H1 (cell line): ENCODE results near the gene LHX8. TPM values are rescaled to one million over a fixed set of nuclear protein-coding genes. Genes with fewer than 3 reads are reported as not detected.

Source experiments
- CTCF ChIA-PET: fragments of 300-600 bp; sonication (Branson Sonifier 250); formaldehyde crosslinking; loops from one replicate; lab custom pipeline; 2021; ENCODE audit not compliant: partially characterized antibody; lab: Charles Lee
- POLR2A ChIA-PET: fragments of 300-600 bp; sonication (Branson Sonifier 250); formaldehyde crosslinking; loops from one replicate; lab custom pipeline; 2021; ENCODE audit warnings: inconsistent platforms; ENCODE audit not compliant: partially characterized antibody; lab: Charles Lee
- DNase-seq, 2 experiments: peaks; one replicate each; pipeline versions ENCODE4 v3.0.0 to v3.0.0-alpha.2; 2010 to 2022; ENCODE audit warnings: low spot score in 2 of 2, low read depth in 1 of 2, mixed read lengths in 1 of 2
- FAIRE-seq: peaks from 2 replicates; lab custom pipeline; 2011; peaks lifted over from hg19 to GRCh38; lab: Jason Lieb, UNC
- H2AFZ ChIP-seq: 2 replicates; pipeline ENCODE4 v1.8.1; 2012; ENCODE audit warnings: low read length, inconsistent platforms
- H2AK5ac ChIP-seq: 2 replicates; pipeline ENCODE4 v1.6.1; 2013; ENCODE audit warnings: low read depth, low read length
- H2BK120ac ChIP-seq: replicated peaks from 2 replicates; pipeline ENCODE3; 2013; ENCODE audit warnings: low read depth, low read length, inconsistent platforms
- H2BK12ac ChIP-seq: 2 replicates; pipeline ENCODE4 v1.6.1; 2013; ENCODE audit warnings: low read depth, low read length
- H2BK15ac ChIP-seq: 2 replicates; pipeline ENCODE4 v1.6.1; 2013; ENCODE audit warnings: low read length
- H2BK20ac ChIP-seq: 2 replicates; pipeline ENCODE4 v1.6.1; 2013; ENCODE audit warnings: low read length
- H2BK5ac ChIP-seq: 2 replicates; pipeline ENCODE4 v1.6.1; 2013; ENCODE audit warnings: low read depth, low read length
- H3K14ac ChIP-seq: 2 replicates; pipeline ENCODE4 v1.6.1; 2013; ENCODE audit warnings: inconsistent platforms; ENCODE audit not compliant: insufficient read length
- H3K18ac ChIP-seq: 2 replicates; pipeline ENCODE4 v1.6.1; 2013; ENCODE audit warnings: low read length; ENCODE audit errors: extremely low read depth
- H3K23ac ChIP-seq: 2 replicates; pipeline ENCODE4 v1.6.1; 2013; ENCODE audit warnings: inconsistent platforms; ENCODE audit not compliant: insufficient read length
- H3K23me2 ChIP-seq: 2 replicates; pipeline ENCODE4 v1.6.1; 2013; ENCODE audit warnings: low read depth, low read length
- H3K27ac ChIP-seq: 2 replicates; pipeline ENCODE4 v1.6.1; 2011; ENCODE audit warnings: low read depth, low read length, inconsistent platforms
- H3K27me3 ChIP-seq, 4 experiments: replicated peaks in 1 of 4; 1 replicate in 1 of 4; 2 replicates in 3 of 4; pipeline versions ENCODE4 v1.6.1 to v1.8.1; 2011 to 2013; ENCODE audit warnings: low read length in 3 of 4, mild to moderate bottlenecking in 3 of 4, inconsistent platforms in 2 of 4, mixed read lengths in 2 of 4, moderate library complexity in 1 of 4; ENCODE audit not compliant: control insufficient read depth in 3 of 4, insufficient read depth in 3 of 4; ENCODE audit errors: extremely low read depth in 1 of 4
- H3K36me3 ChIP-seq, 4 experiments: 2 replicates each; pipeline versions ENCODE4 v1.6.1 to v1.8.1; 2011 to 2013; ENCODE audit warnings: mild to moderate bottlenecking in 4 of 4, low read length in 3 of 4, moderate library complexity in 2 of 4, control low read depth in 1 of 4, inconsistent platforms in 1 of 4; ENCODE audit not compliant: insufficient read depth in 4 of 4, control insufficient read depth in 2 of 4
- H3K4ac ChIP-seq: replicated peaks from 2 replicates; pipeline ENCODE3; 2013; ENCODE audit warnings: low read length, low read depth, mixed read lengths, inconsistent platforms; ENCODE audit not compliant: insufficient read length
- H3K4me1 ChIP-seq, 4 experiments: replicated peaks in 1 of 4; 1 replicate in 1 of 4; 2 replicates in 3 of 4; pipeline versions ENCODE4 v1.6.1 to v1.8.1; 2011 to 2013; ENCODE audit warnings: low read length in 3 of 4, inconsistent platforms in 2 of 4, mixed read lengths in 1 of 4; ENCODE audit not compliant: insufficient read depth in 4 of 4, control insufficient read depth in 3 of 4
- H3K4me2 ChIP-seq, 2 experiments: 2 replicates each; pipeline versions ENCODE4 v1.6.1 to v1.8.1; 2011 to 2013; ENCODE audit warnings: low read depth in 2 of 2, low read length in 2 of 2, control low read depth in 1 of 2, inconsistent platforms in 1 of 2, mild to moderate bottlenecking in 1 of 2; ENCODE audit not compliant: insufficient read depth in 1 of 2
- H3K4me3 ChIP-seq, 4 experiments: fragments of 200-600, 300-600 bp in 1 of 4; sonication (generic), shearing (Covaris generic), sonication (Bioruptor Twin) in 1 of 4; 2 replicates each; pipeline versions ENCODE4 v1.5.1 to v1.8.1; 2011 to 2016; ENCODE audit warnings: low read length in 4 of 4, low read depth in 3 of 4, control low read depth in 2 of 4, inconsistent platforms in 2 of 4, mild to moderate bottlenecking in 2 of 4, mixed read lengths in 1 of 4, moderate library complexity in 1 of 4; ENCODE audit not compliant: insufficient read depth in 2 of 4; ENCODE audit errors: extremely low read depth in 1 of 4
- H3K56ac ChIP-seq: replicated peaks from 2 replicates; pipeline ENCODE3; 2013; ENCODE audit warnings: low read depth, mild to moderate bottlenecking, mixed read lengths, low read length, inconsistent platforms; ENCODE audit not compliant: insufficient read length
- H3K79me1 ChIP-seq: 2 replicates; pipeline ENCODE4 v1.6.1; 2013; ENCODE audit warnings: low read depth, low read length, control low read depth
- H3K79me2 ChIP-seq, 2 experiments: 2 replicates each; pipeline versions ENCODE4 v1.6.1 to v1.8.1; 2012 to 2013; ENCODE audit warnings: low read length in 2 of 2, mild to moderate bottlenecking in 2 of 2, inconsistent platforms in 1 of 2; ENCODE audit not compliant: insufficient read depth in 2 of 2, control insufficient read depth in 1 of 2
- H3K9ac ChIP-seq, 4 experiments: replicated peaks in 1 of 4; 1 replicate in 1 of 4; 2 replicates in 3 of 4; pipeline versions ENCODE4 v1.6.1 to v1.8.1; 2011 to 2013; ENCODE audit warnings: low read depth in 3 of 4, low read length in 3 of 4, control low read depth in 2 of 4, mild to moderate bottlenecking in 2 of 4, moderate library complexity in 2 of 4, inconsistent platforms in 1 of 4; ENCODE audit errors: extremely low read depth in 1 of 4
- H3K9me3 ChIP-seq, 2 experiments: 2 replicates each; pipeline versions ENCODE4 v1.6.1 to v1.8.1; 2012 to 2013; ENCODE audit warnings: mild to moderate bottlenecking in 2 of 2, moderate library complexity in 2 of 2, control low read depth in 1 of 2, inconsistent platforms in 1 of 2, low read depth in 1 of 2, low read length in 1 of 2, mixed read lengths in 1 of 2; ENCODE audit not compliant: insufficient read depth in 2 of 2
- H4K20me1 ChIP-seq, 2 experiments: replicated peaks in 1 of 2; 2 replicates each; pipeline versions ENCODE3 to v1.8.1; 2011 to 2013; ENCODE audit warnings: inconsistent platforms in 2 of 2, low read length in 2 of 2, mild to moderate bottlenecking in 1 of 2; ENCODE audit not compliant: insufficient read depth in 2 of 2, control insufficient read depth in 1 of 2
- H4K5ac ChIP-seq: 2 replicates; pipeline ENCODE4 v1.6.1; 2013; ENCODE audit warnings: low read length, low read depth, mixed read lengths, inconsistent platforms; ENCODE audit not compliant: insufficient read length
- H4K8ac ChIP-seq: 2 replicates; pipeline ENCODE4 v1.8.0; 2013; ENCODE audit warnings: mild to moderate bottlenecking, moderate library complexity, low read length, inconsistent platforms; ENCODE audit not compliant: insufficient read depth; ENCODE audit errors: extremely low read depth
- H4K91ac ChIP-seq: replicated peaks from 2 replicates; pipeline ENCODE3; 2013; ENCODE audit warnings: low read length, mixed read lengths, inconsistent platforms; ENCODE audit not compliant: insufficient read length
- EGR1 ChIP-seq: IDR thresholded peaks from 2 replicates; pipeline ENCODE4 v1.6.1; 2011; ENCODE audit warnings: low read depth, low read length, borderline replicate concordance
- GABPA ChIP-seq: IDR thresholded peaks from 2 replicates; pipeline ENCODE4 v1.6.1; 2011; ENCODE audit warnings: mild to moderate bottlenecking, low read length, moderate library complexity, borderline replicate concordance; ENCODE audit not compliant: insufficient read depth
- HDAC2 ChIP-seq, 2 experiments: fragments of 300-600 bp in 1 of 2; sonication (generic) in 1 of 2; IDR thresholded peaks; 2 replicates each; pipeline ENCODE4 v1.6.1; 2011 to 2012; ENCODE audit warnings: low read depth in 2 of 2, low read length in 2 of 2, mild to moderate bottlenecking in 2 of 2, moderate library complexity in 2 of 2, borderline replicate concordance in 1 of 2, inconsistent platforms in 1 of 2
- MAFK ChIP-seq: IDR thresholded peaks from 2 replicates; pipeline ENCODE4 v1.6.1; 2012; ENCODE audit warnings: low read depth, mild to moderate bottlenecking, improper control_type of control experiment, low read length
- PHF8 ChIP-seq: fragments of 200-600 bp; sonication (generic); conservative IDR thresholded peaks from 2 replicates; pipeline ENCODE4 v1.7.1; 2012; ENCODE audit warnings: low read depth, mild to moderate bottlenecking, inconsistent platforms, low read length, moderate library complexity
- POLR2A ChIP-seq, 2 experiments: IDR thresholded peaks; 1 replicate in 1 of 2; 2 replicates in 1 of 2; pipeline ENCODE4 v1.6.1; 2011; ENCODE audit warnings: low read depth in 2 of 2, low read length in 2 of 2, mild to moderate bottlenecking in 2 of 2; ENCODE audit errors: control extremely low read depth in 1 of 2
- RNF2 ChIP-seq: fragments of 200-900, 300-1000 bp; sonication (generic); IDR thresholded peaks from 2 replicates; pipeline ENCODE4 v1.7.1; 2016; ENCODE audit warnings: borderline replicate concordance, low read depth, mild to moderate bottlenecking, antibody characterized with exemption, low read length; ENCODE audit not compliant: poor library complexity, severe bottlenecking; ENCODE audit errors: missing control alignments
- WGBS, 2 experiments: shearing (Covaris generic) in 1 of 2; methylation state at CpG; one replicate each; pipeline versions ENCODE4 v1.1.6 to v1.1.7; 2013 to 2015; ENCODE audit warnings: low lambda C conversion rate in 2 of 2, mixed read lengths in 2 of 2, inconsistent platforms in 1 of 2, low coverage in 1 of 2, missing lambda C conversion rate in 1 of 2; ENCODE audit not compliant: insufficient replicate concordance in 2 of 2, insufficient coverage in 1 of 2, insufficient read length in 1 of 2; ENCODE audit errors: extremely low coverage in 1 of 2, missing lambda C conversion rate in 1 of 2; 5-methylcytosine and 5-hydroxymethylcytosine counted together
- polyA plus RNA-seq, 7 experiments: library from polyadenylated mRNA; depleted of rRNA in 3 of 7; stranded (reverse) in 5 of 7; unstranded in 2 of 7; fragments of >200 nt in 5 of 7; fragments of 200-250 nt in 2 of 7; gene quantifications; 1 replicate in 5 of 7; 2 replicates in 1 of 7; 4 replicates in 1 of 7; pipeline versions ENCODE4 v1.2.1 to v1.2.3, GENCODE V29; 2011 to 2013; ENCODE audit warnings: missing spikeins in 2 of 7, mixed read lengths in 2 of 7
- total RNA-seq: library from RNA; stranded (reverse); fragmentation: NEBNext Ultra II Directional; extraction: Animal tissue kit (Norgen Biotek cat#: 25700); gene quantifications from 2 replicates; pipeline ENCODE4 v1.2.1, GENCODE V29; 2021
- TF ChIP-seq, protein P1 (sequence below): IDR thresholded peaks from 2 replicates; pipeline ENCODE4 v1.6.1; 2012; ENCODE audit warnings: low read length, inconsistent platforms

The LHX8 gene
- total and polyA plus RNA-seq, 2 of the 8 experiments (the other 6 are each of a cell fraction or from before 2014, with no cell fraction given) = 0.50 to 1.2 TPM

DNA sequence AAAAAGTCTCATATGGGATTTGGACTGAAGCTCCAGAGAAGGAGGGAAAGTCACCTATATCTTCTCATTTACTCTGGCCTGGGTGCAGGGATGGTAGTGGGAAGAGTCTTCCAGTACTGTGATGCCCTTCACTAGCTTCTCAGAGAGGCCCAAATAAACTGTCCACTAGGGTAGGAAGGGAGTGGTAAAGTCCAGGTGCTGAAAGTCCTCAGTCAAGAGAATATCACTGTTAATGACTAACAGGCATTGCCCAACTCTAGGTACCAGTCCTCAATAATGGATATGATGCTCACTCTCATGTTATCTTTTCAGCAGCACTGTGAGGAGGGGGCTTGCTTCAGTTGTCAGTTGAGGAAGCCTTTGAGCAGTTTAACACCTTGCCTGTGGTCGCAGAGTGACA, 64.0 kb downstream of the LHX8 start:
- no peak overlapping the region for H2BK12ac ChIP-seq
- H3K56ac ChIP-seq = no peak overlapping the region
- H3K4ac ChIP-seq = no peak overlapping the region
- no peaks in the 10 kb centered on the region for H4K20me1 ChIP-seq
- H3K4me2 ChIP-seq = no peak overlapping the region
- H3K27me3 ChIP-seq = no peaks in the 10 kb centered on the region
- H2BK20ac ChIP-seq = no peak overlapping the region
- no peak overlapping the region for H2BK15ac ChIP-seq
- H2AFZ ChIP-seq = peak overlapping the region; percentile 3; the same call in 1 of the 2 replicates
- no peak overlapping the region for H3K9ac ChIP-seq
- H3K23me2 ChIP-seq = no peaks in the 10 kb centered on the region
- H4K8ac ChIP-seq = no peak overlapping the region; the same call in 1 of the 2 replicates
- DNase-seq = no peak
- H3K36me3 ChIP-seq = no peaks in the 10 kb centered on the region
- no peak for FAIRE-seq
- H4K5ac ChIP-seq = no peak overlapping the region
- no peak overlapping the region for H4K91ac ChIP-seq
- H2BK5ac ChIP-seq = no peak overlapping the region
- H2AK5ac ChIP-seq = no peak overlapping the region
- H3K79me1 ChIP-seq = no peaks in the 10 kb centered on the region
- H3K79me2 ChIP-seq = no peaks in the 10 kb centered on the region
- no peak overlapping the region for H2BK120ac ChIP-seq
- no peaks in the 10 kb centered on the region for H3K9me3 ChIP-seq
- H3K27ac ChIP-seq = no peak overlapping the region
- H3K18ac ChIP-seq = no peak overlapping the region
- POLR2A ChIA-PET = interaction anchor here (1.2 kb wide), 1 partner anchor 13 kb away, joined by 3 read pairs; no protein-coding TSS in a partner anchor
- TF ChIP-seq EGR1 (no peak), HDAC2 (IDR thresholded peaks at IDR 0.05; ENCODE audit: borderline replicate concordance in 1 of 2, low read depth in 2 of 2, low read length in 2 of 2) (no peak), RNF2 (no peak), GABPA (no peak), POLR2A (IDR thresholded peaks at IDR 0.05; ENCODE audit: control extremely low read depth in 1 of 2, low read depth in 2 of 2, low read length in 2 of 2) (no peak), PHF8 (no peak), MAFK (no peak)
- TF ChIP-seq, protein P1, sequence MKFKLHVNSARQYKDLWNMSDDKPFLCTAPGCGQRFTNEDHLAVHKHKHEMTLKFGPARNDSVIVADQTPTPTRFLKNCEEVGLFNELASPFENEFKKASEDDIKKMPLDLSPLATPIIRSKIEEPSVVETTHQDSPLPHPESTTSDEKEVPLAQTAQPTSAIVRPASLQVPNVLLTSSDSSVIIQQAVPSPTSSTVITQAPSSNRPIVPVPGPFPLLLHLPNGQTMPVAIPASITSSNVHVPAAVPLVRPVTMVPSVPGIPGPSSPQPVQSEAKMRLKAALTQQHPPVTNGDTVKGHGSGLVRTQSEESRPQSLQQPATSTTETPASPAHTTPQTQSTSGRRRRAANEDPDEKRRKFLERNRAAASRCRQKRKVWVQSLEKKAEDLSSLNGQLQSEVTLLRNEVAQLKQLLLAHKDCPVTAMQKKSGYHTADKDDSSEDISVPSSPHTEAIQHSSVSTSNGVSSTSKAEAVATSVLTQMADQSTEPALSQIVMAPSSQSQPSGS = no peak
- TF ChIP-seq, all 59 proteins: peak for 0
- WGBS, 2 experiments = 77% methylated on average over 1 of the region's 1 CpG; no CpG with 5 or more reads in 1 of the 2 experiments
- Histone ChIP-seq H3K4me3 (no peak overlapping the region), H3K14ac (no peak overlapping the region), H3K23ac (no peak overlapping the region), H3K4me1 (no peaks in the 10 kb centered on the region)
- CTCF ChIA-PET = interaction anchor here (1.0 to 2.0 kb wide), 4 partner anchors 9 to 226 kb away, joined by 3 to 13 read pairs (median 3); no protein-coding TSS in a partner anchor
